ENCODE results near the gene MOK.

GRCh38 chr14:102348376-102348775 lies 43.4 kb upstream of the MOK start:
- TF ChIP-seq CTCF (IDR thresholded peaks at IDR 0.05) (no peak), POLR2A (IDR thresholded peaks at IDR 0.05; ENCODE audit: low read depth) (no peak)
